HG02623 (cell line): ENCODE measurements around the gene PLEKHH3.
"Not testable (repeated sequence)": the region's sequence is repeated elsewhere in the genome, so short reads cannot be mapped to it uniquely, and the experiment has no call there.

Source experiments
- ATAC-seq: cut with Tn5 transposase; IDR thresholded peaks from one replicate; pipeline ENCODE4 v1.9.1; 2021; ENCODE audit warnings: moderate library complexity; ENCODE audit not compliant: unreplicated experiment

Gene PLEKHH3

DNA sequence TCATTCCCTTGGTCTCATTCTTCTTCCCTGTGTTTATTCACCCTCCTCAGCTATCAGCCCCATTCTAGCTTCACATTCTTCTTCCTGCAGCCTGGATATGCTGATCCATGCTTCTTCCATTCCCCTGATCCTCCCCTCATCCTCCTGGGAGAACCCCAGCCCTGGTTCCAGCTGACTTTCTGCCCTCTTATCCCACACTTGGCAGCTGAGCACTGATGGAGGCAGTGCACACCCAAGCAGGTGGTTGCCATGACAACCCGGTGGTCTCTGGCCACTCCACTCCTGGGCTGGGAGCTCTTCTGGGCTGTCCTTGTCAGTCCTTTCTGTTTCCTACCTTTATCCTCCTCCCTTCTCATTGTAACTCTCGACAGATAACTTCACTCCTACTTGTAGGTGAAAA lies 34.5 kb downstream of the PLEKHH3 start:
- ATAC-seq: no peak

DNA sequence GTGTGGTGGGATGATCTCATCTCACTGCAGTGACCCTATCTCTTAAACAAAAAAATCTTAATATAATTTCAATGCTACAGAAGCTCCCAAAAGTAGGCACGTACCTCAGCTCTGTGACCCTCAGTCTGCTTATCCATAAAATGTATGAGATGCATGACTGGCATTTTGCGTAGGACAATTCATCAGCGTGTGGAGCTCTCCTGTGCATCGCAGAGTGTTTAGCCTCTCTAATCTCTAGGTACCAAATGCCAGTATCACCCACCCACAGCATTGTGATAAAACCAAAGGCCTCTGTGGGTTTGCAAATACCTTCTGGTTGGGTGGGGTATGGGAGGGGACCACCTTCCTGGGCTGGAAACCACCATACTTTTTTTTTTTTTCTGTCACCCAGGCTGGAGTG lies 36.7 kb downstream of the PLEKHH3 start:
- no peak for ATAC-seq

DNA sequence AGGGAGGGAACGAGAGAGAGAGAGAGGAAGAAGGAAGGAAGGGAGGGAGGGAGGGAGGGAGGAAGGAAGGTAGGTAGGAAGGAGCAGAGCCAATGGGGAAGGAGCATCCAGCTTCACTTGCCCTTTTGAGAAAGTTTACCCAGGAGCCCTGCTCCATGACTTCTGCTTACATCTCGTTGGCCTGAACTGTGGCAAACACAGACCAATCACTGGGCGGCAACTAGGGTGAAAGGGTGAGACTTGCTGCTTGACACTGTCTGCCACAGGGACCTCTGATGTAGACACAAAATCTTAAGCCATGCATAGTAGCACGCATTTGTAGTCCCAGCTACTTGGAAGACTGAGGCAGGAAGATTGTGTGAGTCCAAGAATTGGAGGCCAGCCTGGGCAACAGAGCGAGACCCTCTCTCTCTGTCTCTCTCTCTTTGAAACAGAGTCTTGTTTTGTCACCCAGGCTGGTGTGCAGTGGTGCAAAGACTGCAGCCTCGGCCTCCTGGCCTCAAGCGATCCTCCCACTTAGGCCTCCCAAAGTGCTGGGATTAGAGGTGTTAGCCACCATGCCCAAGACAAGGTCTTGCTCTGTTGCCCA lies 37.2 kb downstream of the PLEKHH3 start:
- no peak for ATAC-seq

DNA sequence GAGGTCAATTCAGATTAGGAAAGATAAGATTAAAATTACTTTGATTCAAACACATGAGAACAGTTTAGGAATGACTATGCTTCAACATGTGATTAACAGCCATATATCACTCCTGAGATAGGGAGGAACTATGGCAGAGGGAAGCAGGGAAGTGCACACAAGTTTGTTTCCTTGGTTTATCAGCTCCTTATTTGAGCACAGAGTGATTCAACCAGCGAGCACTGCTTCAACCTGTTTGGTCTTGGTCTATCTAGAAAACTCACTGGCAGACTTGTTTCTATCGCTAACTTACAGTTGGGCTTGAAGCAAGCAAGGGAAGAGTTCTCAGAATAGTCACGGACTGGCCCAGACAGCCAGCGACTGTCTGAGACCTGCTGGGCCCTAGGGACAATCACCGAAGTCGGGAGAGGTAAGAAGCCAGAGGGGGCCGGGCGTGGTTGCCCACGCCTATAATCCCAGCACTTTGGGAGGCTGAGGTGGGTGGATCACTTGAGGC lies 43.8 kb downstream of the PLEKHH3 start:
- no peak for ATAC-seq

DNA sequence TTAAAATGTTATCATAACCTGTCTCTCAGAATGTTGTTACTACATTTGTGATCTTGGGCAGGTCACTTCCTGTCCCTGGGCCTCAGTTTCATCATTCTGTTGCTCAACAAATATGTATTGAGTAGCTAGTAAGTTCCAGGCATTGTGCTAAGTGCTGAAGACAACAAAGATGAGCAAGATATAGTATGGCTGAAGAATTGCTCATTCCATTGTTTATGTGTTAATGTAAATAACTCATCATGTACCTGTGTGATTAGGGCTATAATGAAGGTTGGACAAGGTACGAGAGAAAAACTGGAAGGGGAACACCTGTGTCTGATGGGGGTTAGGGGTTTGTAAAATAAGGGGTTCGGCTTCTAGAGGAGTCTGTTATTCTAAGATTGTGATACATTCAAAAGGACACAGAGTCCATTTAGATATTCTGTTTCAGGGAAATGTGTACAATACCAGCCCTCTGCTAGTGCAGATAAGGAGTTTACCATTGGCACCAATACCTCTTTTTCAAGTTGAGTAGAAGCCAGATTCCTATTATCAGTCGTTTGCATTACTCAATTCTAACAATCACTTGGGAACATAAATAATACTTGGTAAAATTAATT lies 47.3 kb downstream of the PLEKHH3 start:
- ATAC-seq: no peak

DNA sequence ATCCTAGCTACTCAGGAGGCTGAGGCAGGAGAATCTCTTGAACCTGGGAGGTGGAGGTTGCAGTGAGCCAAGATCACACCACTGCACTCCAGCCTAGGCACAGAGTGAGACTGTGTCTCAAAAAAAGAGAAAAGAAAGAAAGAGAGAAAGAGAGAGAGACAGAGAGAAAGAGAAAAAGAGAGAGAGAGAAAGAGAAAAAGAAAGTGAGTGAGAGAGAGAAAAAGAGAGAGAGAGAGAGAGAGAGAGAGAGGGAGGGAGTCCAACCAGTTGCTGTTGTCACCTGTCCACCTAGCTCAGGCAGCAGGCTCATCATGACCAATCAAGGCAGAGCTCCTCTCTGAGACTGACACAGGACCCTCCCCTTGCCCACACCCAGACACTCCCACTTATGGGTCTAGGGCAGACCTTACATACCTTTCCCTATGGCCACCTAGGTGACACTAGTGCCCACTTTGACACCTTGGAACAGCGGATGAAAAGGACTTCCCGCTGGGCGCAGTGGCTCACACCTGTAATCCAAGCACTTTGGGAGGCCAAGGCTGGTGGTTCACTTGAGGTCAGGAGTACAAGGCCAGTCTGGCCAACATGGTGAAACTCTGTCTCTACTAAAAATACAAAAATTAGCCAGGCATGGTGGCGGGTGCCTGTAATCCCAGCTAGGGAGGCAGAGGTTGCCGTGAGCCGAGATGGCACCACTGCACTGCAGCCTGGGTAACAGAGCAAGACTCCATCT lies 49.6 kb downstream of the PLEKHH3 start:
- not testable (repeated sequence) for ATAC-seq

DNA sequence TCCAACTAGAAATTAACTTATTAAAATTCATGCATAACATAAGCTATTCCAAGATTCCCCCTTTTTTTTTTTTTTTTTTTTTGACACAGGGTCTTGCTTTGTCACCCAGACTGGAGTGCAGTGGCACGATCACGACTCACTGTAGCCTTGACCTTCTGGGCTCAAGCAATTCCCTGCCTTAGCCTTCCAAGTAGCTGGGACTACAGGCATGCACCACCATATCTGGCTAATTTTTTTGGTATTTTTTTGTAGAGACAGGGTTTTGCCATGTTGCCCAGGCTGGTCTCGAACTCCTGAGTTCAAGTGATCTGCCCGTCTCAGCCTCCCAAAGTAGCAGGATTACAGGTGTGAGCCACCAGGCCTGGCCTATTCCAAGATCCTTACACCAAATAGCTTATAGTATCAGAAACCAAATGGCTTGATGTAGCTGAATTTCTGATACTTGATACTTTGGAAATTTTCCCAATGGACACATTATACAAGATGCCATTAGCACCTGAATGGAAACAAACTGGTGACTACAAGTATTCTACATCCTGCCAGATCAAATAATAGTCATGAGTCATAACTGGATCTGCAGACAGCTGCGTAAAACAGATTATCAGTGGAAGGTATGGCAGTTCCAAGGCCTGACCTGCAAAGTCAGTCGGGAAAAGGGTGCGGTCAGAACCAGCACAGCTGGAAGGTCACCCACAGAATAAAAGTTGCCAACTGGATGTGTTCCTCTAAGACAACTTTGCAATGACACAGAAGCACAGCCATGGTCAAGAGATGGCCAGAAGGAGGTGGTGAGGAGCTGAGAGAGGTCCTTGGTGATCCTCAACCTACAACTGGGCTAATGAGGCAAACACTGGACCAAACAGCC lies 52.8 kb downstream of the PLEKHH3 start:
- ATAC-seq: no peak

DNA sequence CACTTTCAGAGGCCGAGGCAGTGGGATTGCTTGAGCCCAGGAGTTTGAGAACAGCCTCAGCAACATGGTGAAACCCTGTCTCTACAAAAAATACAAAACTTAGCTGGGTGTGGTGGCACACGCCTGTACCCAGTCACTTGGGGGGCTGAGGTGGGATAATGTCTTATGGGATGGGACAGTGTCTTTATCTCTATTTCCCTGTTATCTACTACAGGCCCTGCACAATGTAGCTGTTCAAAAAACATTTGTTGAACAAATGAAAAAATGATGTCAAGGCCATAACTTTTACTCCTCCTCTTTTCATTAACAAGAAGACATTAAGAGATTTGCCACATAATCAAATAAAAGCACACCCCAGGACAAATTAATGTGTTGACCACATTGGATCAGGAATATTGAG lies 53.5 kb downstream of the PLEKHH3 start:
- ATAC-seq: no peak

DNA sequence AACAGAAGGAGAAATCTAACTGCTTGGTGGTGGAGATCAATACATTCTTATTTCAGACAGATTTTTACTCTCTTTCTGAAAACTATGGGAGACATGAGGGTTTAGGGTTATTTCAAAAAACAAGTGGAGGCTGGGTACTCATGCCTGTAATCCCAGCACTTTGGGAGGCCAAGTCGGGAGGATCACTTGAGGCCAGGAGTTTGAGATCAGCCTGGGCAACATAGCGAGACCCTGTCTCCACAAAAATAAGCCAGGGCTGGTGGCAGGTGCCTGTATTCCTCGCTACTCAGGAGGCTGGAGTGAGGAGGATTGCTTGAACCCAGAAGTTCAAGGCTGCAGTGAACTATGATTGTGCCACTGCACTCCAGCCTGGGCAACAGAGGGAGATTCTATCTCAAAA lies 54.8 kb downstream of the PLEKHH3 start:
- not testable (repeated sequence) for ATAC-seq

DNA sequence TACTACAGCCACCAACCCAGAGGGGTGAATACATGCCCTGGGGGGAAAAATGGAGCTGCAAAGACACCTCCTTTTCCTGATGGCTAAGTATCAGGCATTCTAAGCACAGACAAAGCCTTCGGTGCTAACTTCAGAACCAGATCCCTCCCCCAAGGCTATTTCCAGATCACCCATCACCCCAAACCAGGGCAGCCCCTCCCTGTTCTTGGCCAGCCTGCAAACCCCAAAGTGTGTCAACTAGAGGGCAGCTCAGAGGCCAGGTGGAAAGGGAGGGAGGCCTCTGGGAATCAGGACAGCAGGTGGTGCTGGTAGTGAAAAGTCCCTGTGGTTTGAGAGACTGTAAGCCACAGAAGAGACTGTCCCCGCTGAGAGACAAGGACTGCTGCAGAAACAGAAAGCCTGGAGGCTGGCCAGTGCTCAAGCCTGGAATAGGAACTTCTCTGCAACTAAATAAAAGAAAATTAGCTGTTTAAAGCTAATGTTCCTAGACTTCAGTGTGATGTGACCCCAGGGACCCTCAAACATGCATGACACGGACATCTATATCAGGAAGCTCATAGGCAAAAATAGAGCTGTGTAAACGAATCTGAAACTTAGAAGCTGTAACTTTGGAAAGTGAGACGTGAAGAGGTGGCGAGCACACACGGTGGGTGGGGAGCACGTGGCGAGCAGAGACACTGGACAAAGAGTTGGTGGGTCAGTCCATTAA lies 58.2 kb downstream of the PLEKHH3 start:
- ATAC-seq: peak; percentile 75

DNA sequence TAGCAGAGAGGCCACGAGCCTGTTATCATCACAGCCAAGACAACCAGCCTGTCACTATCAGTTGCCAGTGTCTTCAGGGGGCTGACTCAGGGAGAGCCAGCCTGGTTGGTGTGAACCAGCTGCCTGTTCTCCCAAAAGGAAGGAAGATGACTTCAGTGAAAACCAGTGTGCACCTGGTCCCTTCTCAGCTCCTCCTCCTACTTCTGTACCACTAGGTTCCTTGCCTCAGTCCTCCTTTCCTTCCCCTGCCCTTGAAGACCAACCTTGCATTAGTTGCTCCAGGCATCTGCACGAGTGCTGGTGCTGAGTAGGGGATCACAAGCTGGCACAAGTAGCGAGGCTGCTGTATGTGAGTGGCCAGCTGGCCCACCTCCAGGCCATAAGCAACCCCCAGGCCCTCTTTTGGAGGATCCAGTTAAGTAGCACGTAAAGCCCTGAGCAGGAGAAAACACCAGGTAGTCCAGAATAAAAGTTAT lies 58.8 kb downstream of the PLEKHH3 start:
- ATAC-seq: peak; percentile 13
